Ectodermal cell (in vitro differentiated cells): ENCODE data around the gene TCFL5.

Experiments used
- H3K27ac ChIP-seq: 2 replicates; pipeline ENCODE4 v1.7.0; 2013; ENCODE audit warnings: mild to moderate bottlenecking, low read depth, low read length; ENCODE audit not compliant: insufficient read depth, poor library complexity, severe bottlenecking
- H3K27me3 ChIP-seq: 2 replicates; pipeline ENCODE4 v1.7.0; 2013; ENCODE audit warnings: mild to moderate bottlenecking, low read length; ENCODE audit not compliant: insufficient read depth, control insufficient read depth, poor library complexity, severe bottlenecking
- H3K36me3 ChIP-seq: one replicate; pipeline ENCODE4 v1.7.0; 2013; ENCODE audit warnings: low read length; ENCODE audit not compliant: control insufficient read depth, insufficient read depth
- H3K4me1 ChIP-seq: one replicate; pipeline ENCODE4 v1.7.0; 2013; ENCODE audit warnings: low read length; ENCODE audit not compliant: control insufficient read depth, insufficient read depth
- H3K4me3 ChIP-seq: 2 replicates; pipeline ENCODE4 v1.7.0; 2013; ENCODE audit warnings: low read depth, low read length, control low read depth; ENCODE audit not compliant: insufficient read depth
- H3K9me3 ChIP-seq: 2 replicates; pipeline ENCODE4 v1.7.0; 2013; ENCODE audit warnings: mild to moderate bottlenecking, low read length, moderate library complexity; ENCODE audit not compliant: control insufficient read depth
- WGBS, 2 experiments: methylation state at CpG; one replicate each; pipeline ENCODE4 v1.1.7; 2013; ENCODE audit warnings: missing lambda C conversion rate in 2 of 2; 5-methylcytosine and 5-hydroxymethylcytosine counted together

TCFL5 gene

DNA sequence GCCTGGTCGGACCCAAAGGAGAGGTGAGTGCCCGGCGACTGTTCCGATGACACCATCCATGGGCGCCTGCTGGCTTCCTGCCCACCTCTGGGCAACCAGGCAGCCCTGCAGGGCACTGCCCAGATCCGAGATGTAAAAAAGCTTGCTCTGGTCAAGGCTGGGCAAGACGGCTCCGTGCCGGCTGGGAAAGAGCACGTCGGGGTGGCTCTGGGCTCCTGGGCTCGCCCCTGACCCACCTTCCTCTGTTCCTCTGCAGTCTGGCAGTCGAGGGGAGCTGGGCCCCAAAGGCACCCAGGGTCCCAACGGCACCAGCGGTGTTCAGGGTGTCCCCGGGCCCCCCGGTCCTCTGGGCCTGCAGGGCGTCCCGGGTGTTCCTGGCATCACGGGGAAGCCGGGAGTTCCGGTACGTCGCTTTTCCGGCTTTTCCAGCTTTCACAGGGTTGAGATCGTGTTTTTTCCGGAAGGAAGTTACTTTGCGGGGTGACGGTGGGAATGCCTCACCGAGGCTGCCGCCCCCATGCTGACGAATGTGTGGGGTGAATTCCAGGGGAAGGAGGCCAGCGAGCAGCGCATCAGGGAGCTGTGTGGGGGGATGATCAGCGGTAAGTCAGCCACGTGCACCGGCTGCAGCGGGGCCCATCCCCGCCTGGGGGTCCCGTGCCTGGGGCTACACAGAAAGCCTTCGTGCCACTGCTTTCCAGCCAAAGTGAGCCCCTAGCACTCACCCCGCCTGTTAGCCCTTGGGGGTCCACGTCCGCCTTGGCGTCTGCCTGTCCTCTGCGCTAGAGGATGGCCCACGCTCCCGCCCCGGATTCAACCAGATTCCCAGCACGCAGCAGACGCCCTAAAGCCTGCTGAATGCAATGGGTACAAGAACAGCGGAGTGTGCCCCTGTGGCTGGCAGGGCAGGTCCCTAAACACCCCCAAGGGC is 25.4 kb downstream of the TCFL5 start:
- Histone ChIP-seq H3K9me3 (no peaks in the 10 kb centered on the region), H3K4me3 (no peak overlapping the region), H3K36me3 (no peaks in the 10 kb centered on the region), H3K27me3 (no peaks in the 10 kb centered on the region), H3K27ac (no peak overlapping the region), H3K4me1 (peaks cover 24% of the 10 kb centered on the region)
- whole genome bisulfite sequencing, 2 experiments = 89 to 90% methylated on average over 52 of the region's 52 CpGs

DNA sequence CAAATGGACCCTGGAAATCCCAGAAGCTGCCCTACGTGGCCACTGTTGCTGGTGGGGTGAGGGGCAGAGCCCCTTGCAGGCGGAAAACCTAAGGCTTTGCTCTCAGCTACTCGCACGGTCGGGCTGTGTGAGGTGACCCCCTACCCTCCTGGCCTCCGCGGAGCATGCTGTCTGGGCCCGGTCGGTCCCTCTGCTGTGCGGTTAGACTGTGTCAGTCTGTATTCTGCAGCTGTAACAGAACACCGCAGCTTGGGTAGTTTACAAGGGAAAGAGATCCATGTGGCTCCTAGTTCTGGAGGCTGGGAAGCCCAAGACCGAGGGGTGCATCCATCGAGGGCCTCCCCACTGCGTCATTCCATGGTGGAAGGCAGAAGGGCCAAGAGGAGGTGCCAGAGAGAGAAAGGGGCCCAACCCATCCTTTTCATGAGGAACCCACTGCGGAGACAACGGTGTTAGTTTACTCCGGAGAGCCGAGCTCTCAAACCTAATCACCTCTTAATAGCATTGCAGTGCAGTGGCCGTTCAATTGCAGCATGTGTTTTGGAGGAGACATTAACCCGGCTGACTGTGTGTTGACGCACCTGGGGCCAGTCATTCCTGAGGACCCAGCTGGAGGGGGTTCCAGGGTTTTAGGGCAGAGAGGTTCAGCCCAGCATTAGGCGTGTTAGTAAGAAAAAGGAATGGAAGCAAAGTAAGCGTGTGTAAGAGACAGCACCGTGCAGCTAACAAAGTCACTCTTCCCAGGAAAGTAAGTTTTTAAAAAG is 26.5 kb downstream of the TCFL5 start:
- Histone ChIP-seq H3K4me3 (no peak overlapping the region), H3K4me1 (peaks cover 18% of the 10 kb centered on the region), H3K36me3 (no peaks in the 10 kb centered on the region), H3K9me3 (no peaks in the 10 kb centered on the region), H3K27ac (no peak overlapping the region), H3K27me3 (no peaks in the 10 kb centered on the region)
- WGBS, 2 experiments = 88 to 89% methylated on average over 24 of the region's 24 CpGs

DNA sequence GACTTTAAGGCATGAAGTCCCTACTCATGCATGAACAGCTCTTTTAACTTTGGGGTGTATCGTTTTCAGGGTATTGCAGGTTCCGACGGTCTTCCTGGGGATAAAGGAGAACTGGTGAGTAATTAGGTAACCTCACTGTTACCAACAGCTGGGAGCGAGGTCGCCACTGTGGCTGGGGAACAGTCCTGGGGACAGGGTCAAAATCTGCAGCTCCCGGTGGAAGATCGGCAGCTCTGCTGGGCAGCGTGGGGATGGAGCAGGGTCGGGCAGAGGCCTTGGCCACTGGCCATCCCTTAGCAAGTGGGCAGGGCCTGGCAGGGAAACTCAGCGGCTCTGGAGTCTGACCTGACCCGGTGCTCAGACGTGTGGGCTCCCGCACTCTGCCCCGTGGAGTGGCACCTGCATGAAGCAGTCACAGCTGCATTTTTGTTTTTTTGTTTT is 28.7 kb downstream of the TCFL5 start:
- Histone ChIP-seq H3K4me3 (no peak overlapping the region), H3K27me3 (no peaks in the 10 kb centered on the region), H3K4me1 (peaks cover 18% of the 10 kb centered on the region), H3K36me3 (no peaks in the 10 kb centered on the region), H3K27ac (no peak overlapping the region), H3K9me3 (no peaks in the 10 kb centered on the region)
- whole genome bisulfite sequencing, 2 experiments = 84 to 85% methylated on average over 14 of the region's 14 CpGs

- Histone ChIP-seq H3K27me3 (no peaks in the 10 kb centered on the region), H3K4me1 (peaks cover 18% of the 10 kb centered on the region), H3K4me3 (no peak overlapping the region), H3K9me3 (no peaks in the 10 kb centered on the region), H3K36me3 (no peaks in the 10 kb centered on the region), H3K27ac (no peak overlapping the region)
- 56 to 59% methylated on average over 22 of the region's 22 CpGs for WGBS, 2 experiments
Observed at GRCh38 chr20:62832212-62832922, 29.3 kb downstream of the TCFL5 start.

DNA sequence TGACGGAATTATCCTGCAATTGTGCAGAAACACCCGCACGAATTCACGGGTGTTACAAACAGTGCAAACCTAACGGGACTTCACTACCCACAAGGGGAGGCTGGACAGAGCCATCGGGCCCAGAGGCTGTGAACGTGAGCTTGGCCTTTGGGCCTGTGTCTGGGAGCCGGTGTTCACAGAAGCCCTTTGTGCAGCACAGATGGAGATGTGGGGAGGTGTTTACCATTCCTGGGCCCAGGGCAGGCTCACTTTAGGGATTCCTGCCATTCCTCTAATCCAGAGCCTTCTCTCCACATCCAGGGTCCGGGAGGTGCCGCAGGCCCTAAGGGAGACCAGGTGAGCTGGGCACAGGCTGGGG is 29.8 kb downstream of the TCFL5 start:
- Histone ChIP-seq H3K36me3 (no peaks in the 10 kb centered on the region), H3K4me3 (no peak overlapping the region), H3K9me3 (no peaks in the 10 kb centered on the region), H3K4me1 (peaks cover 18% of the 10 kb centered on the region), H3K27ac (no peak overlapping the region), H3K27me3 (no peaks in the 10 kb centered on the region)
- WGBS, 2 experiments = 87 to 93% methylated on average over 10 of the region's 10 CpGs

DNA sequence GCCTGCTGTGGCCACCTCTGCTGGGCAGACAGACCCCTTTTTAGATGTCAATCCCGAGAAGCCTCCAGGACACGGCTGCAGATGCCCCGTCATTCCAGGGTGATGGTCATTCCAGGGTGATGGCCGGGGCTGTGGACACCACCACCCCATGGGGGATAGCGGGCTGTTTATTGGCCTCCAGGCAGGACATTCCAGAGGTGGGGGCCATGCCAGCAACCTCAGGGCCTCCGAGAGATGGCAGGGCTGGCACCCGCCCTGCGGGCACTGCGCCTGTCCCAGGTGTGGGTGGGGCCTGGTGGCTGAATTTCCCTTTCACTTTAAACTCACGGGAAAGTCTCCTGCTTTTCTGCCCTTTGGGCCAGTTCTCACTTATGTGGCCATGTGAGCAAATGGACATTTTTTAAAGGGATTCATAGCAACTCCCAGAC is 30.2 kb downstream of the TCFL5 start:
- no peaks in the 10 kb centered on the region for H3K36me3 ChIP-seq

GRCh38 chr20:62830821-62831220 is 30.8 kb downstream of the TCFL5 start:
- WGBS, 2 experiments = 92% methylated on average over 22 of the region's 22 CpGs
- H3K9me3 ChIP-seq = no peaks in the 10 kb centered on the region
- H3K4me3 ChIP-seq = no peak overlapping the region
- H3K36me3 ChIP-seq = no peaks in the 10 kb centered on the region
- no peak overlapping the region for H3K27ac ChIP-seq
- no peaks in the 10 kb centered on the region for H3K27me3 ChIP-seq
- H3K4me1 ChIP-seq = peaks cover 18% of the 10 kb centered on the region

More for the DNA sequence above, 30.2 kb downstream of the TCFL5 start:
- H3K4me1 ChIP-seq = peaks cover 18% of the 10 kb centered on the region
- H3K27me3 ChIP-seq = no peaks in the 10 kb centered on the region
- no peak overlapping the region for H3K4me3 ChIP-seq
- 93% methylated on average over 10 of the region's 10 CpGs for WGBS, 2 experiments
- H3K27ac ChIP-seq = no peak overlapping the region
- H3K9me3 ChIP-seq = no peaks in the 10 kb centered on the region

- Histone ChIP-seq H3K9me3 (no peaks in the 10 kb centered on the region), H3K4me3 (no peak overlapping the region), H3K27ac (no peak overlapping the region), H3K4me1 (peaks cover 15% of the 10 kb centered on the region), H3K36me3 (no peaks in the 10 kb centered on the region), H3K27me3 (no peaks in the 10 kb centered on the region)
- WGBS, 2 experiments = 95 to 98% methylated on average over 14 of the region's 14 CpGs
Observed at GRCh38 chr20:62830251-62830650, 31.4 kb downstream of the TCFL5 start.

DNA sequence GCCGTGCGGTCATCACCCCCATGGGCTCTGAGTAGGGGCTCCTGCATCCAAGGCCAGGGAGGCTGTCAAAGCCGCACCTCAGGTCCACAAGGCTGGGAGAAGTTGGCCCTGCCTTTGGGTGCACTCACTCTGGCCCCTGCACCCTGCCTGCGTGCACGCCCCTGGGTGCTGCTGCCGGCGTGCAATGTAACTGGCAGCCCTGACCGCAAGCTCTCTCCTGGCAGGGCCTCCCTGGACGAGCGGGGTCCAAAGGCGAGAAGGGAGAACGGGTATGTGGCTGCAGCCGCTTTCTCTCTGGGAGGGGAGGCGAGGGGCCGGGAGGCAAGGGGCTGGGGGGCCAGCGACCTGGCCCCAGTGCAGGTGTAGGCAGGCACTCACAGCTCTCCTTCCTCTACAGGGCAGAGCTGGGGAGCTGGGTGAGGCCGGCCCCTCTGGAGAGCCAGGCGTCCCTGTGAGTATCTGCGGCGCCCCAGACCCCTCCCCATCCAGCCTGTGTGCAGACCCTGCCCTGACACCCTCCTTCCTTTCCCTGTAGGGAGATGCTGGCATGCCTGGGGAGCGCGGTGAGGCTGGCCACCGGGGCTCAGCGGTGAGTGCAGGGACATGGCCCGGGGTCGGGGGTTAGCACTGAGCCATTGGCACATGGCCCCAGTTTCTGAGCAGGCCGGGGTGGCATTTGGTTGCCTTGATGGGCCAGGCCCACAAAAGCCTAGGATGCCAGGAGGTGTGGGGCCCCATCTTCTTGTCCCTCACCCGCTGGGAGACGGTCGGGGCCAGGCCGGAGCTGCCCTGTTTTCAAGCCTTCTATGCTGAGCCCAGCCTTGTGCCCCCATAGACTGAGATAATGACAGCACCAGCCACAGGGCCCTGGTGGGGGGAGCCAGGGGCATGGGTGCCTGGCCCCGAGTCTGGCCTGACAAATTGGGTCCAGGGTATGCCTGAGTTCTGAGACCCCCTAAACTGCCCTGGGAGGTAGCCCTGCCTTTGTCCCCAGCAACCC is 32.1 kb downstream of the TCFL5 start:
- H3K4me3 ChIP-seq = no peak overlapping the region
- H3K9me3 ChIP-seq = no peaks in the 10 kb centered on the region
- H3K36me3 ChIP-seq = no peaks in the 10 kb centered on the region
- H3K4me1 ChIP-seq = peaks cover 11% of the 10 kb centered on the region
- H3K27me3 ChIP-seq = no peaks in the 10 kb centered on the region
- no peak overlapping the region for H3K27ac ChIP-seq
- WGBS, 2 experiments = 94 to 96% methylated on average over 32 of the region's 32 CpGs
